IPS-20b (cell line): ENCODE results near the gene C6.

Experiments
- H3K27ac ChIP-seq: one replicate; pipeline ENCODE4 v1.5.1; 2013; ENCODE audit warnings: low read length
- H3K27me3 ChIP-seq: 2 replicates; pipeline ENCODE4 v1.6.1; 2013; ENCODE audit warnings: mild to moderate bottlenecking, low read length, inconsistent platforms; ENCODE audit not compliant: insufficient read depth
- H3K36me3 ChIP-seq: 2 replicates; pipeline ENCODE4 v1.6.1; 2013; ENCODE audit warnings: low read depth, mild to moderate bottlenecking, inconsistent platforms, low read length, moderate library complexity; ENCODE audit not compliant: insufficient read depth
- H3K4me1 ChIP-seq: 2 replicates; pipeline ENCODE4 v1.6.1; 2013; ENCODE audit warnings: mild to moderate bottlenecking, control low read depth, inconsistent platforms, low read length, moderate library complexity; ENCODE audit not compliant: insufficient read depth
- H3K4me3 ChIP-seq: 2 replicates; pipeline ENCODE4 v1.5.1; 2013; ENCODE audit warnings: mild to moderate bottlenecking, low read length, inconsistent platforms
- H3K9ac ChIP-seq: 2 replicates; pipeline ENCODE4 v1.6.1; 2013; ENCODE audit warnings: low read depth, mild to moderate bottlenecking, inconsistent platforms, low read length, moderate library complexity
- H3K9me3 ChIP-seq: 2 replicates; pipeline ENCODE4 v1.6.1; 2013; ENCODE audit warnings: mild to moderate bottlenecking, low read depth, low read length, inconsistent platforms; ENCODE audit not compliant: insufficient read depth

The C6 gene

GRCh38 chr5:41213340-41213739 lies at the start of gene C6:
Gene C6 (minus strand): TSS chr5:41213532. CDS start chr5:41203230, 10,302 bp downstream.
- Histone ChIP-seq H3K9me3 (no peaks in the 10 kb centered on the region), H3K27ac (no peak within 1 kb of the TSS), H3K4me1 (no peaks in the 10 kb centered on the region), H3K36me3 (no peaks in the 10 kb centered on the region), H3K9ac (no peak within 1 kb of the TSS), H3K4me3 (no peak within 1 kb of the TSS), H3K27me3 (no peaks in the 10 kb centered on the region)

- no peaks in the 10 kb centered on the region for H3K36me3 ChIP-seq
- no peaks in the 10 kb centered on the region for H3K27me3 ChIP-seq
- no peak overlapping the region for H3K4me3 ChIP-seq
- H3K9ac ChIP-seq, result no peak overlapping the region
- no peak overlapping the region for H3K27ac ChIP-seq
- peaks cover 5% of the 10 kb centered on the region; the same call in 1 of the 2 replicates for H3K4me1 ChIP-seq
- H3K9me3 ChIP-seq, result no peaks in the 10 kb centered on the region
These were observed 43.1 kb upstream of the C6 start for GRCh38 chr5:41256400-41256799.

GRCh38 chr5:41253109-41253508 lies 39.8 kb upstream of the C6 start:
- no peaks in the 10 kb centered on the region for H3K27me3 ChIP-seq
- no peak overlapping the region for H3K27ac ChIP-seq
- H3K36me3 ChIP-seq, result no peaks in the 10 kb centered on the region
- peaks cover 5% of the 10 kb centered on the region; the same call in 1 of the 2 replicates for H3K4me1 ChIP-seq
- H3K4me3 ChIP-seq, result no peak overlapping the region
- no peak overlapping the region for H3K9ac ChIP-seq
- H3K9me3 ChIP-seq, result no peaks in the 10 kb centered on the region

- Histone ChIP-seq H3K36me3 (no peaks in the 10 kb centered on the region), H3K4me3 (no peak overlapping the region), H3K27ac (no peak overlapping the region), H3K9me3 (no peaks in the 10 kb centered on the region), H3K27me3 (no peaks in the 10 kb centered on the region), H3K9ac (no peak overlapping the region), H3K4me1 (peaks cover 5% of the 10 kb centered on the region; the same call in 1 of the 2 replicates)
These were observed 38.7 kb upstream of the C6 start for GRCh38 chr5:41252036-41252435.

- Histone ChIP-seq H3K9ac (no peak overlapping the region), H3K4me3 (no peak overlapping the region), H3K36me3 (no peaks in the 10 kb centered on the region), H3K9me3 (no peaks in the 10 kb centered on the region), H3K4me1 (peaks cover 5% of the 10 kb centered on the region; the same call in 1 of the 2 replicates), H3K27ac (no peak overlapping the region), H3K27me3 (no peaks in the 10 kb centered on the region)
These were observed 37.1 kb upstream of the C6 start for GRCh38 chr5:41250351-41250987.

- no peak overlapping the region for H3K27ac ChIP-seq
- no peaks in the 10 kb centered on the region for H3K36me3 ChIP-seq
- H3K4me1 ChIP-seq, result peaks cover under 1% of the 10 kb centered on the region; the same call in 1 of the 2 replicates
- H3K9ac ChIP-seq, result no peak overlapping the region
- H3K4me3 ChIP-seq, result no peak overlapping the region
- H3K27me3 ChIP-seq, result no peaks in the 10 kb centered on the region
- no peaks in the 10 kb centered on the region for H3K9me3 ChIP-seq
These were observed 33.8 kb upstream of the C6 start for GRCh38 chr5:41247135-41247534.

GRCh38 chr5:41246376-41246775 lies 33.0 kb upstream of the C6 start:
- H3K9ac ChIP-seq, result no peak overlapping the region
- no peaks in the 10 kb centered on the region for H3K9me3 ChIP-seq
- H3K27ac ChIP-seq, result no peak overlapping the region
- no peaks in the 10 kb centered on the region for H3K4me1 ChIP-seq
- no peaks in the 10 kb centered on the region for H3K27me3 ChIP-seq
- no peaks in the 10 kb centered on the region for H3K36me3 ChIP-seq
- H3K4me3 ChIP-seq, result no peak overlapping the region

GRCh38 chr5:41243558-41243957 lies 30.2 kb upstream of the C6 start:
- no peaks in the 10 kb centered on the region for H3K36me3 ChIP-seq
- H3K9me3 ChIP-seq, result no peaks in the 10 kb centered on the region
- H3K9ac ChIP-seq, result no peak overlapping the region
- no peak overlapping the region for H3K27ac ChIP-seq
- no peaks in the 10 kb centered on the region for H3K4me1 ChIP-seq
- H3K27me3 ChIP-seq, result no peaks in the 10 kb centered on the region
- H3K4me3 ChIP-seq, result no peak overlapping the region

GRCh38 chr5:41240985-41241384 lies 27.7 kb upstream of the C6 start:
- no peak overlapping the region for H3K9ac ChIP-seq
- H3K27ac ChIP-seq, result no peak overlapping the region
- H3K27me3 ChIP-seq, result no peaks in the 10 kb centered on the region
- no peaks in the 10 kb centered on the region for H3K36me3 ChIP-seq
- no peaks in the 10 kb centered on the region for H3K9me3 ChIP-seq
- no peaks in the 10 kb centered on the region for H3K4me1 ChIP-seq
- no peak overlapping the region for H3K4me3 ChIP-seq

- H3K27me3 ChIP-seq, result no peaks in the 10 kb centered on the region
- H3K36me3 ChIP-seq, result no peaks in the 10 kb centered on the region
- no peak overlapping the region for H3K4me3 ChIP-seq
These were observed 27.1 kb upstream of the C6 start for GRCh38 chr5:41240390-41240789.

GRCh38 chr5:41234475-41234874 lies 21.1 kb upstream of the C6 start:
- Histone ChIP-seq H3K27me3 (no peaks in the 10 kb centered on the region), H3K4me1 (no peaks in the 10 kb centered on the region), H3K27ac (no peak overlapping the region), H3K4me3 (no peak overlapping the region), H3K36me3 (no peaks in the 10 kb centered on the region), H3K9me3 (peaks cover 14% of the 10 kb centered on the region), H3K9ac (no peak overlapping the region)

More at GRCh38 chr5:41240390-41240789, 27.1 kb upstream of the C6 start:
- Histone ChIP-seq H3K27ac (no peak overlapping the region), H3K9me3 (no peaks in the 10 kb centered on the region), H3K9ac (no peak overlapping the region), H3K4me1 (no peaks in the 10 kb centered on the region)

GRCh38 chr5:41232797-41233196 lies 19.5 kb upstream of the C6 start:
- Histone ChIP-seq H3K9me3 (peaks cover 17% of the 10 kb centered on the region), H3K27me3 (no peaks in the 10 kb centered on the region), H3K36me3 (no peaks in the 10 kb centered on the region), H3K4me3 (no peak overlapping the region), H3K27ac (no peak overlapping the region), H3K9ac (no peak overlapping the region), H3K4me1 (no peaks in the 10 kb centered on the region)
